A673 (cell line): ENCODE results near the gene PATJ.

Source experiments
- EZH2 ChIP-seq: fragments of 200-600 bp; sonication (generic); IDR thresholded peaks from 2 replicates; pipeline ENCODE4 v1.6.1; 2017; ENCODE audit warnings: borderline replicate concordance, low read depth, mild to moderate bottlenecking, mixed read lengths, antibody characterized with exemption, low read length; ENCODE audit not compliant: poor library complexity, severe bottlenecking
- TF ChIP-seq, protein P1 (sequence below): fragments of 300-800, 200-600 bp; sonication (generic); conservative IDR thresholded peaks from 2 replicates; pipeline ENCODE4 v1.5.1; 2017; ENCODE audit warnings: low read depth, mild to moderate bottlenecking, antibody characterized with exemption, low read length, moderate library complexity, mixed read lengths

DNA sequence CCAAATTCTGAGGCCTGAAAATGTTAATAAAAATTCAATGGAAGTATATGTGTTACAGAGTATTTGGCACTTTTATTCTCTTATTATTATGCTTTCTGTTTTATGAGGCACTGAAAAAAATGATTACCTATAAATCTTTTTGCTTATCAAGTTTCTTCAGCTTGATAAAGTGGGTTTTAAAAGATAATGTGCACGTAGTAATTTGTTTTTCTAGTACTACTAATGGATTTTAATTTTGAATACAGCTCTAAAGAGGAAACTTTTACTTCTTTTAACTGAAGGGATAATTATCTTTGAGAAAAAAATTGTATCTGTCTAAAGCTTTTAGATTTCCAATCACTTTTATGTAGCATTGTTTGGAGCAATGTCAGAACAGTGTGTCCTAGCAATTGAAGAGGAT lies 241.0 kb downstream of the PATJ start:
- no peak for TF ChIP-seq EZH2
- TF ChIP-seq, protein P1, sequence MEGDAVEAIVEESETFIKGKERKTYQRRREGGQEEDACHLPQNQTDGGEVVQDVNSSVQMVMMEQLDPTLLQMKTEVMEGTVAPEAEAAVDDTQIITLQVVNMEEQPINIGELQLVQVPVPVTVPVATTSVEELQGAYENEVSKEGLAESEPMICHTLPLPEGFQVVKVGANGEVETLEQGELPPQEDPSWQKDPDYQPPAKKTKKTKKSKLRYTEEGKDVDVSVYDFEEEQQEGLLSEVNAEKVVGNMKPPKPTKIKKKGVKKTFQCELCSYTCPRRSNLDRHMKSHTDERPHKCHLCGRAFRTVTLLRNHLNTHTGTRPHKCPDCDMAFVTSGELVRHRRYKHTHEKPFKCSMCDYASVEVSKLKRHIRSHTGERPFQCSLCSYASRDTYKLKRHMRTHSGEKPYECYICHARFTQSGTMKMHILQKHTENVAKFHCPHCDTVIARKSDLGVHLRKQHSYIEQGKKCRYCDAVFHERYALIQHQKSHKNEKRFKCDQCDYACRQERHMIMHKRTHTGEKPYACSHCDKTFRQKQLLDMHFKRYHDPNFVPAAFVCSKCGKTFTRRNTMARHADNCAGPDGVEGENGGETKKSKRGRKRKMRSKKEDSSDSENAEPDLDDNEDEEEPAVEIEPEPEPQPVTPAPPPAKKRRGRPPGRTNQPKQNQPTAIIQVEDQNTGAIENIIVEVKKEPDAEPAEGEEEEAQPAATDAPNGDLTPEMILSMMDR, result no peak
